Prostate gland (tissue), 1 donor: ENCODE measurements around the gene NTM.

Experiments
- POLR2A ChIP-seq: fragments of 450-650 bp; IDR thresholded peaks from one replicate; pipeline ENCODE4 v1.6.1; 2016; ENCODE audit warnings: antibody characterized with exemption, mild to moderate bottlenecking
- POLR2AphosphoS5 ChIP-seq: sonication (generic); formaldehyde crosslinking; IDR thresholded peaks from one replicate; pipeline ENCODE4 v1.6.1; 2017; ENCODE audit warnings: antibody characterized with exemption

- TF ChIP-seq POLR2AphosphoS5 (no peak), POLR2A (no peak)
Measured at GRCh38 chr11:132093536-132094259, 723.3 kb downstream of the NTM start.
